ENCODE data around the gene GRIP2. TPM values are rescaled to one million over a fixed set of nuclear protein-coding genes. Genes with fewer than 3 reads are reported as not detected.

The GRIP2 gene
- total RNA-seq, 6 experiments from 2014 or later: 0.04 to 0.44 (median 0.33) TPM; not detected in 1

DNA sequence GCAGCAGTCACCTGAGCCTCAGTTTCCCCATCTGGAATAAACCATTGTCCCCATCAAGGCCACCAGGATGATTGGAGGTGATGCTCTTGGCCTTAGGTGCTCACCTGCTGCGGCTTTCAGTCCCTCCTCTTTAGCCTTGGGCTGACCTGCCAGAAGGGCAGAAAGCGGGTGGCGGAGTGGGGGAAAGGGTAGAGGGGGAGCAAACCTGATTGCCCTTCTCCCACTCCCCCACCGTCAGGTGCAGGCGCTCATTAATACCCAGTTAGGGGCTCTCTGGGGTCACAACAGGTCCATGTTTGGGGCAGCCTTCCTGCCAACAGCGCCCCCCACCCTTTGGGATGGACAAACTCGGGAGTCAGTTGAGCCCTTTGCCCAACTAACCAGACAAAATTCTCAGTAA, 50.5 kb downstream of the GRIP2 start:
- no peaks in the 10 kb centered on the region for H3K27me3 ChIP-seq

DNA sequence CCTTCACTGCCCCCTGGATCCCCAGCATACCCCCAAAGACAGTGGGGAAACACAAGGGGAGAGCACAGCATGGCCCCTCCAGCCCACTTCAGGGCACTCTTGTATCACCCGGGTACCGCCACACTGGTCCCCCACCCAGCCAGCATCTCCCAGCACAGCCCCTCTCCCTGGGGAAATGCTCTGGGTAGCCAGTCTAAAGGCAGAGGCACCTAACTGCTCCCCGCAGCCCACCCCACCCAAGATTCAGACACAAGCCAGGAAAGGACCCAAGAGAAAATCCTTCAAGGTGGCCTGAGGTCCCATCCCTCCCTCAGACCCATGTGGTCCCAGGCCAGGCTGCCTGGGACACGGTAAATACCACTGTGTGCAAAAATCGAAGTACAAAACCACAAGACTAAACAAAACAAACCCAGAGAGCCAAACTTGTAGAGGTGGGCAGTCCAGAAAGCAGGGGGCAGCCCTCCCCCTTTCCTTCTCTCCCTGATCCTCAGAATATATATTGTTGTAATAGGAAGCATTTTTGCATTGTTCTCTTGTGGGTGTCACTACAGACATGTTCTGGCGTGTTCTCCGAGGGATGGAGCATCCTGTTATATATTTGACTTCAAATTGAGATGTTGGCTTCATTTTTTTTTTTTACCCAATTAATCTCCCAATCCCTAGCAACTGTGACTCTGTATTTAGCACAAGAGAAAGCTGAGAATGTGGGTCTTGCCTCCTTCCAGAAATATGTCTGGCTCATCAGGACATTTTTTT, 51.7 kb downstream of the GRIP2 start:
- intact Hi-C loops (cut with DNase I): no loop called here
- DNase-seq: no peak
- ATAC-seq: no peak
- Histone ChIP-seq H3K27me3 (no peaks in the 10 kb centered on the region), H3K9me3 (no peaks in the 10 kb centered on the region), H3K4me1 (no peaks in the 10 kb centered on the region), H3K27ac (no peak overlapping the region), H3K4me3 (no peak overlapping the region), H3K36me3 (no peaks in the 10 kb centered on the region)
- 42% methylated on average over 6 of the region's 7 CpGs for WGBS (ENCODE audit: insufficient coverage, low coverage, low lambda C conversion rate, missing lambda C conversion rate)
- TF ChIP-seq, protein P1, sequence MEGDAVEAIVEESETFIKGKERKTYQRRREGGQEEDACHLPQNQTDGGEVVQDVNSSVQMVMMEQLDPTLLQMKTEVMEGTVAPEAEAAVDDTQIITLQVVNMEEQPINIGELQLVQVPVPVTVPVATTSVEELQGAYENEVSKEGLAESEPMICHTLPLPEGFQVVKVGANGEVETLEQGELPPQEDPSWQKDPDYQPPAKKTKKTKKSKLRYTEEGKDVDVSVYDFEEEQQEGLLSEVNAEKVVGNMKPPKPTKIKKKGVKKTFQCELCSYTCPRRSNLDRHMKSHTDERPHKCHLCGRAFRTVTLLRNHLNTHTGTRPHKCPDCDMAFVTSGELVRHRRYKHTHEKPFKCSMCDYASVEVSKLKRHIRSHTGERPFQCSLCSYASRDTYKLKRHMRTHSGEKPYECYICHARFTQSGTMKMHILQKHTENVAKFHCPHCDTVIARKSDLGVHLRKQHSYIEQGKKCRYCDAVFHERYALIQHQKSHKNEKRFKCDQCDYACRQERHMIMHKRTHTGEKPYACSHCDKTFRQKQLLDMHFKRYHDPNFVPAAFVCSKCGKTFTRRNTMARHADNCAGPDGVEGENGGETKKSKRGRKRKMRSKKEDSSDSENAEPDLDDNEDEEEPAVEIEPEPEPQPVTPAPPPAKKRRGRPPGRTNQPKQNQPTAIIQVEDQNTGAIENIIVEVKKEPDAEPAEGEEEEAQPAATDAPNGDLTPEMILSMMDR (IDR thresholded peaks at IDR 0.05): no peak
- no peak for TF ChIP-seq POLR2A (IDR thresholded peaks at IDR 0.05)

More for the DNA sequence above, 50.5 kb downstream of the GRIP2 start:
- DNase-seq: no peak
- WGBS (ENCODE audit: insufficient coverage, low coverage, low lambda C conversion rate, missing lambda C conversion rate): 60% methylated on average over 2 of the region's 7 CpGs
- no peaks in the 10 kb centered on the region for H3K4me1 ChIP-seq
- no peak overlapping the region for H3K4me3 ChIP-seq
- no peaks in the 10 kb centered on the region for H3K9me3 ChIP-seq
- no peak for ATAC-seq
- intact Hi-C loops (cut with DNase I): no loop called here
- H3K27ac ChIP-seq: no peak overlapping the region
- H3K36me3 ChIP-seq: no peaks in the 10 kb centered on the region
- TF ChIP-seq, protein P1 (IDR thresholded peaks at IDR 0.05): no peak
- TF ChIP-seq POLR2A (IDR thresholded peaks at IDR 0.05): no peak

DNA sequence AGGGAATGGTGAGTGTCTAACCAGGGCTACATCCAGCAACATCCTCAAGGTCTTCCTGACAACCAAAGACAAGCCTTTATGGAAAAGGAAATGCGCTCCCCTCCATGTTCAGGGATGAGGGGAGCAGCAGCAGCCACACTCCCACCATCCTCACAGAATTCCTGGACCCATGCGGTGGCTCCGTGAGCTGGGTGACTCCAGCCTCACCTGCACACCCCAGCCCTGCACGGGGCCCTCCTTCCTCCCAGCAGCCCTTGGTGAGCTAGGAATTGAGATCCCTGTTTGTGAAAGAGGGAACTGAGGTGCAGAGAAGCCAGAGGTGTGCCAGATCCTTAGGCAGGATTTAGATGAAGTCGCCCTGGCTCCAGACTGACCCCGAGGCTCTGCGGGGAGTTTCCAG, 52.3 kb downstream of the GRIP2 start:
- intact Hi-C loops (cut with DNase I): no loop called here
- H3K9me3 ChIP-seq: no peaks in the 10 kb centered on the region
- H3K36me3 ChIP-seq: no peaks in the 10 kb centered on the region
- TF ChIP-seq, protein P1 (IDR thresholded peaks at IDR 0.05): no peak
- no peak for TF ChIP-seq POLR2A (IDR thresholded peaks at IDR 0.05)
- no peak for DNase-seq
- H3K27ac ChIP-seq: no peak overlapping the region
- WGBS (ENCODE audit: insufficient coverage, low coverage, low lambda C conversion rate, missing lambda C conversion rate): 60% methylated on average over 1 of the region's 7 CpGs
- H3K4me3 ChIP-seq: no peak overlapping the region
- ATAC-seq: no peak
- H3K4me1 ChIP-seq: no peaks in the 10 kb centered on the region
- no peaks in the 10 kb centered on the region for H3K27me3 ChIP-seq

DNA sequence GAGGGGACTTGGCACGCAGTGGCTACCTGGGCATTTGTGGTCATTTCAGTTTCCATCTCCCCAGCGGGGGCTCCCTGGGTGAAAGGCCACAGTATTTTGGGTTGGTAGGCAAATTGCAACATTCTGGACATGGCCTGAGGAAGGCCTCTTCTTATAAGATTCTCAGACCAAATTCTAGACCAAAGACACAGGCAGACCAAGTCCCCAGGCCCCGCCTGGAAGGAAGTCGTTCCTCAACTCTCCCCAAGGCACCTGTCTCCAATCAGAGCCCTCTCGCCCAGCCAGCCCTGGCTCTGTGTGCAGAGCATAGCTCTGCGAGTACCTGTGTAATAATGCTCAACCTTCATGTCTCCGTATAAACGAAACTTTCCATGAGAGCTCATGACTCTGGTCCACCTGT, 53.1 kb downstream of the GRIP2 start:
- Histone ChIP-seq H3K4me1 (no peaks in the 10 kb centered on the region), H3K36me3 (no peaks in the 10 kb centered on the region), H3K9me3 (no peaks in the 10 kb centered on the region), H3K27ac (no peak overlapping the region), H3K27me3 (no peaks in the 10 kb centered on the region), H3K4me3 (no peak overlapping the region)
- intact Hi-C loops (cut with DNase I): no loop called here
- DNase-seq: peak in 1 of 3 donors; percentile 21
- no peak for ATAC-seq
- WGBS (ENCODE audit: insufficient coverage, low coverage, low lambda C conversion rate, missing lambda C conversion rate): 94% methylated on average over 5 of the region's 8 CpGs
- no peak for TF ChIP-seq POLR2A (IDR thresholded peaks at IDR 0.05)
- TF ChIP-seq, protein P1 (IDR thresholded peaks at IDR 0.05): no peak
